Neural cell (in vitro differentiated cells): ENCODE measurements around the gene XYLT2. TPM values are rescaled to one million over a fixed set of nuclear protein-coding genes. Genes with fewer than 3 reads are reported as not detected.

Experiments
- H2AFZ ChIP-seq: fragments of 200-600, 300-800 bp; sonication (generic), shearing (Covaris generic); 2 replicates; pipeline ENCODE4 v1.6.0; 2014; ENCODE audit warnings: low read depth, mild to moderate bottlenecking, antibody characterized with exemption, low read length, moderate library complexity
- H3F3A ChIP-seq: fragments of 200-600 bp; shearing (Covaris generic); 2 replicates; pipeline ENCODE4 v1.6.1; 2016; ENCODE audit warnings: mild to moderate bottlenecking, moderate library complexity, mixed read lengths, antibody characterized with exemption, low read length; ENCODE audit not compliant: insufficient read depth, poor library complexity, severe bottlenecking
- H3K27ac ChIP-seq: fragments of 200-600, 300-800 bp; sonication (generic), shearing (Covaris generic); 2 replicates; pipeline ENCODE4 v1.5.1; 2014; ENCODE audit warnings: mild to moderate bottlenecking, low read length, moderate library complexity
- H3K27me3 ChIP-seq: fragments of 300-800, 200-600 bp; sonication (generic), shearing (Covaris generic); 2 replicates; pipeline ENCODE4 v1.6.0; 2014; ENCODE audit warnings: mild to moderate bottlenecking, low read depth, low read length, moderate library complexity; ENCODE audit not compliant: insufficient read depth
- H3K36me3 ChIP-seq: fragments of 300-800, 200-600 bp; sonication (generic), shearing (Covaris generic); 2 replicates; pipeline ENCODE4 v1.5.1; 2014; ENCODE audit warnings: mild to moderate bottlenecking, antibody characterized with exemption, low read length, moderate library complexity; ENCODE audit not compliant: insufficient read depth
- H3K4me2 ChIP-seq: fragments of 300-800, 200-600 bp; sonication (generic), shearing (Covaris generic); 2 replicates; pipeline ENCODE4 v1.6.0; 2014; ENCODE audit warnings: mild to moderate bottlenecking, low read length
- H3K4me3 ChIP-seq: fragments of 300-800, 200-600 bp; sonication (generic), shearing (Covaris generic); 2 replicates; pipeline ENCODE4 v1.5.1; 2014; ENCODE audit warnings: mild to moderate bottlenecking, low read length, moderate library complexity
- H3K79me2 ChIP-seq: fragments of 200-600 bp; shearing (Covaris generic); replicated peaks from 2 replicates; pipeline ENCODE4 v1.6.0; 2014; ENCODE audit warnings: mild to moderate bottlenecking, low read length, moderate library complexity; ENCODE audit not compliant: insufficient read depth
- H3K9ac ChIP-seq: fragments of 300-800, 200-600 bp; sonication (generic), shearing (Covaris generic); 2 replicates; pipeline ENCODE4 v1.6.1; 2016; ENCODE audit warnings: mild to moderate bottlenecking, low read length, mixed read lengths
- H3K9me2 ChIP-seq: fragments of 200-600 bp; shearing (Covaris generic); 2 replicates; pipeline ENCODE4 v1.6.1; 2016; ENCODE audit warnings: mild to moderate bottlenecking, low read length, mixed read lengths; ENCODE audit not compliant: insufficient read depth
- H3K9me3 ChIP-seq: fragments of 200-600, 300-800 bp; sonication (generic), shearing (Covaris generic); 2 replicates; pipeline ENCODE4 v1.6.1; 2016; ENCODE audit warnings: mild to moderate bottlenecking, mixed run types, low read length, moderate library complexity, mixed read lengths
- H4K20me1 ChIP-seq: fragments of 200-600 bp; shearing (Covaris generic); 2 replicates; pipeline ENCODE4 v1.6.1; 2016; ENCODE audit warnings: mild to moderate bottlenecking, mixed run types; ENCODE audit not compliant: insufficient read depth
- EP300 ChIP-seq: fragments of 450-650 bp; conservative IDR thresholded peaks from 2 replicates; pipeline ENCODE4 v1.6.1; 2014; ENCODE audit warnings: antibody characterized with exemption, mild to moderate bottlenecking, moderate library complexity; ENCODE audit not compliant: poor library complexity, severe bottlenecking
- EZH2 ChIP-seq: fragments of 200-600, 300-800 bp; shearing (Covaris generic), sonication (generic); IDR thresholded peaks from 2 replicates; pipeline ENCODE4 v1.6.1; 2014; ENCODE audit warnings: antibody characterized with exemption, low read length, borderline replicate concordance, mild to moderate bottlenecking; ENCODE audit not compliant: insufficient read depth, poor library complexity, severe bottlenecking
- MXI1 ChIP-seq: fragments of 450-650 bp; conservative IDR thresholded peaks from 2 replicates; pipeline ENCODE4 v1.6.1; 2014; ENCODE audit warnings: antibody characterized with exemption, mild to moderate bottlenecking; ENCODE audit not compliant: poor library complexity, severe bottlenecking
- POLR2AphosphoS5 ChIP-seq: IDR thresholded peaks from 2 replicates; pipeline ENCODE4 v1.6.1; 2012
- RAD21 ChIP-seq: fragments of 450-650 bp; conservative IDR thresholded peaks from 2 replicates; pipeline ENCODE4 v1.6.1; 2014; ENCODE audit warnings: antibody characterized with exemption, mild to moderate bottlenecking, moderate library complexity
- SMC3 ChIP-seq: fragments of 450-650 bp; conservative IDR thresholded peaks from 2 replicates; pipeline ENCODE4 v1.6.1; 2014; ENCODE audit warnings: antibody characterized with exemption, mild to moderate bottlenecking, moderate library complexity; ENCODE audit not compliant: poor library complexity
- TAF1 ChIP-seq: IDR thresholded peaks from 2 replicates; pipeline ENCODE4 v1.6.1; 2012; ENCODE audit warnings: low read depth
- polyA plus RNA-seq: library from polyadenylated mRNA; depleted of rRNA; stranded (reverse); fragments of >200 nt; gene quantifications from 2 replicates; pipeline ENCODE4 v1.2.3, GENCODE V29; 2014
- TF ChIP-seq, protein P1 (sequence below): fragments of 450-650 bp; IDR thresholded peaks from 2 replicates; pipeline ENCODE4 v1.5.1; 2014; ENCODE audit warnings: antibody characterized with exemption, mild to moderate bottlenecking, moderate library complexity; ENCODE audit not compliant: poor library complexity, severe bottlenecking
- TF ChIP-seq, protein P2 (sequence below): IDR thresholded peaks from 2 replicates; pipeline ENCODE4 v1.6.1; 2012; ENCODE audit warnings: borderline replicate concordance

XYLT2 gene
- polyA plus RNA-seq, 1 donor from 2014 or later = 6.9 TPM

DNA sequence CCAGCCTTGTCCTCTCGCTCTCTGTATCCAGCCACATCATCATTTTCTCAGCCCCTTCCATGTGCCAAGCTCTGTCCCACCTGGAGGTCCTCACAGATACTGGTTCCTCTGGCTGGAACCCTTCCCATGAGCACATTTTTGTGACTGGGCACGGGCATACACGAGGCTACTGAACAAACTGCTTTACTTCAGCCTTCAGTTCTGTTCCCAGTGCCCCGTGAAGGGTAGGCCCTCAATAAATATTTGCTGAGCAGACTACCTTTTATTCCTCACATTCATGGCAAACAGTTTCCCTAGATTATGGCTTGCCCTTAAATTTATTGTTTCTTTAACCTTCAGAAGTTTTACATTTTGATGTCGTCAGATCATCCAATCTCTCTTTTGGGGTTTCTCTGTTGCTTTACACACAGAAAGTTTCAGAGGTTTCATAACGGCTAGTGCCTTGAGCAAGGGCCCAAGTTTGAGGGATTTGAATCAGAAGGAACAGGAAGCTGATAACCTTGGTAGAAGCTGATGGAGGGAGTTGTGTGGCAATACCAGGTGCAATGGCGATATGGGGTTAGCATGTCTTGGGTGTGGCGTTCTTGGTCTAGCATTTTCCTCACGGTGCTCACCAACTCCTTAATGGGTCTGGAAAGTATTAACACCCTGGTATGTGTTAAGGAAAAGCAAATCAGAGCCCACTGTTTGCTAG is 43.9 kb upstream of the XYLT2 start:
- no peaks in the 10 kb centered on the region for H3K9me2 ChIP-seq
- H3K9me3 ChIP-seq = no peaks in the 10 kb centered on the region
- H3K4me2 ChIP-seq = no peak overlapping the region
- no peaks in the 10 kb centered on the region for H3F3A ChIP-seq
- H3K27me3 ChIP-seq = no peaks in the 10 kb centered on the region
- H3K79me2 ChIP-seq = no peaks in the 10 kb centered on the region
- no peak overlapping the region for H3K4me3 ChIP-seq
- no peak overlapping the region for H2AFZ ChIP-seq
- H3K36me3 ChIP-seq = no peaks in the 10 kb centered on the region
- H3K9ac ChIP-seq = no peak overlapping the region
- no peak for TF ChIP-seq RAD21
- H3K27ac ChIP-seq = no peak overlapping the region
- no peaks in the 10 kb centered on the region for H4K20me1 ChIP-seq

DNA sequence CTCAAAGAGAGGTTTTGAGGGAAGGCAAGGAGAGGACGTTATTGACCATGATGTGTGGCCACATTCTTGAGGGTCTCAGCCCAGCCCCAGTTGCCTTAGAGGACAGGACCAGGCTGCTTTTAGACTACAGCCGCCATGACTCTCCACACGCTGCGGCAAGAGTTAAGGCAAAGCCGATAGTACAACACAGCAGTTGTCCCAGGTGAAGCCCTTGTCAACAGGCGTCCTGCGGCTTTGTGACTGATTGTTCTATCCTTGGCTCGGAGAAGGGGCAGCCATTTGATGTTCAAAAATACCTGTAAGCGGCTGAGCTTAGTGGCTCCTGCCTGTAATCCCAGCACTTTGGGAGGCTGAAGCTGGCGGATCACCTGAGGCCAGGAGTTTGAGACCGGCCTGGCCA is 42.9 kb upstream of the XYLT2 start:
- Histone ChIP-seq H3K9me2 (no peaks in the 10 kb centered on the region), H2AFZ (no peak overlapping the region), H3K9ac (no peak overlapping the region), H3K36me3 (no peaks in the 10 kb centered on the region), H3K4me3 (no peak overlapping the region), H4K20me1 (no peaks in the 10 kb centered on the region), H3K4me2 (no peak overlapping the region), H3K79me2 (no peaks in the 10 kb centered on the region), H3F3A (no peaks in the 10 kb centered on the region), H3K27me3 (no peaks in the 10 kb centered on the region), H3K9me3 (no peaks in the 10 kb centered on the region), H3K27ac (no peak overlapping the region)
- no peak for TF ChIP-seq POLR2AphosphoS5
- no peak for TF ChIP-seq SMC3
- TF ChIP-seq MXI1 = no peak
- no peak for TF ChIP-seq TAF1
- TF ChIP-seq, protein P1, sequence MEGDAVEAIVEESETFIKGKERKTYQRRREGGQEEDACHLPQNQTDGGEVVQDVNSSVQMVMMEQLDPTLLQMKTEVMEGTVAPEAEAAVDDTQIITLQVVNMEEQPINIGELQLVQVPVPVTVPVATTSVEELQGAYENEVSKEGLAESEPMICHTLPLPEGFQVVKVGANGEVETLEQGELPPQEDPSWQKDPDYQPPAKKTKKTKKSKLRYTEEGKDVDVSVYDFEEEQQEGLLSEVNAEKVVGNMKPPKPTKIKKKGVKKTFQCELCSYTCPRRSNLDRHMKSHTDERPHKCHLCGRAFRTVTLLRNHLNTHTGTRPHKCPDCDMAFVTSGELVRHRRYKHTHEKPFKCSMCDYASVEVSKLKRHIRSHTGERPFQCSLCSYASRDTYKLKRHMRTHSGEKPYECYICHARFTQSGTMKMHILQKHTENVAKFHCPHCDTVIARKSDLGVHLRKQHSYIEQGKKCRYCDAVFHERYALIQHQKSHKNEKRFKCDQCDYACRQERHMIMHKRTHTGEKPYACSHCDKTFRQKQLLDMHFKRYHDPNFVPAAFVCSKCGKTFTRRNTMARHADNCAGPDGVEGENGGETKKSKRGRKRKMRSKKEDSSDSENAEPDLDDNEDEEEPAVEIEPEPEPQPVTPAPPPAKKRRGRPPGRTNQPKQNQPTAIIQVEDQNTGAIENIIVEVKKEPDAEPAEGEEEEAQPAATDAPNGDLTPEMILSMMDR = no peak
- no peak for TF ChIP-seq RAD21
- TF ChIP-seq, protein P2, sequence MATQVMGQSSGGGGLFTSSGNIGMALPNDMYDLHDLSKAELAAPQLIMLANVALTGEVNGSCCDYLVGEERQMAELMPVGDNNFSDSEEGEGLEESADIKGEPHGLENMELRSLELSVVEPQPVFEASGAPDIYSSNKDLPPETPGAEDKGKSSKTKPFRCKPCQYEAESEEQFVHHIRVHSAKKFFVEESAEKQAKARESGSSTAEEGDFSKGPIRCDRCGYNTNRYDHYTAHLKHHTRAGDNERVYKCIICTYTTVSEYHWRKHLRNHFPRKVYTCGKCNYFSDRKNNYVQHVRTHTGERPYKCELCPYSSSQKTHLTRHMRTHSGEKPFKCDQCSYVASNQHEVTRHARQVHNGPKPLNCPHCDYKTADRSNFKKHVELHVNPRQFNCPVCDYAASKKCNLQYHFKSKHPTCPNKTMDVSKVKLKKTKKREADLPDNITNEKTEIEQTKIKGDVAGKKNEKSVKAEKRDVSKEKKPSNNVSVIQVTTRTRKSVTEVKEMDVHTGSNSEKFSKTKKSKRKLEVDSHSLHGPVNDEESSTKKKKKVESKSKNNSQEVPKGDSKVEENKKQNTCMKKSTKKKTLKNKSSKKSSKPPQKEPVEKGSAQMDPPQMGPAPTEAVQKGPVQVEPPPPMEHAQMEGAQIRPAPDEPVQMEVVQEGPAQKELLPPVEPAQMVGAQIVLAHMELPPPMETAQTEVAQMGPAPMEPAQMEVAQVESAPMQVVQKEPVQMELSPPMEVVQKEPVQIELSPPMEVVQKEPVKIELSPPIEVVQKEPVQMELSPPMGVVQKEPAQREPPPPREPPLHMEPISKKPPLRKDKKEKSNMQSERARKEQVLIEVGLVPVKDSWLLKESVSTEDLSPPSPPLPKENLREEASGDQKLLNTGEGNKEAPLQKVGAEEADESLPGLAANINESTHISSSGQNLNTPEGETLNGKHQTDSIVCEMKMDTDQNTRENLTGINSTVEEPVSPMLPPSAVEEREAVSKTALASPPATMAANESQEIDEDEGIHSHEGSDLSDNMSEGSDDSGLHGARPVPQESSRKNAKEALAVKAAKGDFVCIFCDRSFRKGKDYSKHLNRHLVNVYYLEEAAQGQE = no peak
- no peak for TF ChIP-seq EP300
- no peak for TF ChIP-seq EZH2
